ENCODE measurements around the gene SLC15A5. TPM values are rescaled to one million over a fixed set of nuclear protein-coding genes. Genes with fewer than 3 reads are reported as not detected.

The SLC15A5 gene
- total RNA-seq, 1 donor from 2014 or later = not detected

DNA sequence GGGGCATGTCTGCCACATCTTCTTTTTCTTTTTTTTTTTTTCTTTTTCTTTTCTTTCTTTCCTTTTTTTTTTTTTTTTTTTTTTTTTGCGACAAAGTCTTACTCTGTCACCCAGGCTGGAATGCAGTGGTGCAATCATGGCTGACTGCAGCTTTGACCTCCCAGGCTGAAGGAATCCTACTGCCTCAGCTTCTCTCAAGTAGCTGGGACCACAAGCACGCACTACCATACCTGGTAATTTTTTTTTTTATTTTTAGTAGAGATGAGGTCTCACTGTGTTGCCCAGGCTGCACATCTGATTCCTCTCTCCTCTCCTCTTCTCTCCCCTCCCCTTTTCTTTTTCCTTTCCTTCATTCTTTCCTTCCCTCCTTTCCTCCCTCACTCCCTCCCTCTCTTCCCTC lies 18.5 kb downstream of the SLC15A5 start:
- Mint-ChIP-seq H3K36me3 (ENCODE audit: low read depth) (no peaks in the 10 kb centered on the region), H3K27me3 (ENCODE audit: low read depth) (peaks cover 4% of the 10 kb centered on the region), H3K4me1 (ENCODE audit: low read depth) (peaks cover 2% of the 10 kb centered on the region), H3K9me3 (ENCODE audit: low read depth) (peaks cover 10% of the 10 kb centered on the region), H3K4me3 (ENCODE audit: unreplicated experiment) (no peak overlapping the region), H3K27ac (ENCODE audit: unreplicated experiment) (no peak overlapping the region)
- TF ChIP-seq CTCF (IDR thresholded peaks at IDR 0.05) = no peak
- DNase-seq (ENCODE audit: low spot score) = no peak

DNA sequence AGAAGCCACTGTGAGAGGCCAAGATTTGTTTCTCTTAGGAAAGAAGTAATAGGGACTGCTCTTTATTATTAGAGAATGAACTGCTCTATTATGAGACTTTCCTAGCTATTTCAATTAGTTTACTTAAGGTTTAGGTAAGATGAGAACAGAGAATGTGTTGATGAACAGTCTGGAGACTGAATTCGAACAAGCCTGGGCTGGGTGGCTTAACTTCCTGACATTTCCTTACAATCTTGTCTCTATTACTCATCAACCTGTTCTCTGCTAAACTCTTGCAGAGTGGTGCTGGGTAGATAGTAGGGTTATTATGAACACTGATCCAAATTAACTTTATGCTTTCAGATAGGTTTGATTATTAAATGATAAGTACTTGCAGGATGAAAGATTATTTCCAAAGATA lies 31.2 kb downstream of the SLC15A5 start:
- DNase-seq (ENCODE audit: low spot score) = no peak
- no peak for TF ChIP-seq CTCF (IDR thresholded peaks at IDR 0.05)
- Mint-ChIP-seq H3K4me1 (ENCODE audit: low read depth) (no peaks in the 10 kb centered on the region), H3K36me3 (ENCODE audit: low read depth) (no peaks in the 10 kb centered on the region), H3K9me3 (ENCODE audit: low read depth) (no peaks in the 10 kb centered on the region), H3K4me3 (ENCODE audit: unreplicated experiment) (no peak overlapping the region), H3K27me3 (ENCODE audit: low read depth) (peaks cover 5% of the 10 kb centered on the region), H3K27ac (ENCODE audit: unreplicated experiment) (no peak overlapping the region)

DNA sequence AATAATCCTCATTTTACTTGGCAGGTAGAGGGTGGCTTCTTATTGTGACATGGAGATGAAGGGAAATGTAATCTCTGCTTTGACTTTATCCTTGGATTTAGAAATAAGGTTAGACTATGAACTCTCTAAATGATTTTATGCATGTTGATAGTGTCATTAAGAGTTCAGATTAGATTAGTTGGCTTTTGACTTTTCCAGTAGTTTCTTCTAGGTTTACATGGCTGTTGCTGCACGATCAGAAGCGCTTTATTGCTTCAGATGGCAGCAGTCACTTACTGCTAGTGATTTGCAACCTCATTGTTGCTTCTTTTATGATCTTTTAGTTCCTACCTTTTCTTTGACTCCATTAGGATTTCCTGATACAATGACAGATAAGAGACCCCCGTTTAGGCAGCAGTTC lies 32.3 kb downstream of the SLC15A5 start:
- H3K27me3 Mint-ChIP-seq (ENCODE audit: low read depth) = peaks cover 3% of the 10 kb centered on the region
- DNase-seq (ENCODE audit: low spot score) = no peak
- H3K36me3 Mint-ChIP-seq (ENCODE audit: low read depth) = no peaks in the 10 kb centered on the region
- no peak overlapping the region for H3K4me3 Mint-ChIP-seq (ENCODE audit: unreplicated experiment)
- no peaks in the 10 kb centered on the region for H3K4me1 Mint-ChIP-seq (ENCODE audit: low read depth)
- no peaks in the 10 kb centered on the region for H3K9me3 Mint-ChIP-seq (ENCODE audit: low read depth)
- TF ChIP-seq CTCF (IDR thresholded peaks at IDR 0.05) = no peak
- no peak overlapping the region for H3K27ac Mint-ChIP-seq (ENCODE audit: unreplicated experiment)

- Mint-ChIP-seq H3K36me3 (ENCODE audit: low read depth) (no peaks in the 10 kb centered on the region), H3K4me1 (ENCODE audit: low read depth) (no peaks in the 10 kb centered on the region), H3K9me3 (ENCODE audit: low read depth) (no peaks in the 10 kb centered on the region), H3K4me3 (ENCODE audit: unreplicated experiment) (no peak overlapping the region), H3K27ac (ENCODE audit: unreplicated experiment) (no peak overlapping the region), H3K27me3 (ENCODE audit: low read depth) (peaks cover 3% of the 10 kb centered on the region)
- TF ChIP-seq CTCF (IDR thresholded peaks at IDR 0.05) = no peak
- DNase-seq (ENCODE audit: low spot score) = no peak
Measured at GRCh38 chr12:16243487-16244412, 33.7 kb downstream of the SLC15A5 start.

DNA sequence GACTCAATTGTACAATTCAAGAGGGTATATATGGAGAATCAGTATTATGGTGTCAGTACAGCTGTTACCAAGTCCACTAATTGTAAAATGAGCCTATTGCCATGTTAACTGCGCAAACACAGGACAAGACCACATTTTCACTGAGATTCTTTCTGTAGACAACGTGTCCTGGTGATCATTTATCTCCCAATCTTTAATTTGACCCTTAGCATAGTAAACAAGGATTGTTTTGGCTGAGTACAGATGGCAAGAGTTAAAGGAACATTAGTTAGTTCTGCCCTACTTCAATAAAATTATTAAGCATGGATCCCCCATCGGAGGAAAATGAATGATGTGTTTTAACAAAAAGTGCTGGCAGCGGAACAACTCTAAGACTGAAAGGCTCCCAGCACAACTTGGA lies 36.1 kb downstream of the SLC15A5 start:
- Mint-ChIP-seq H3K4me1 (ENCODE audit: low read depth) (no peaks in the 10 kb centered on the region), H3K36me3 (ENCODE audit: low read depth) (no peaks in the 10 kb centered on the region), H3K9me3 (ENCODE audit: low read depth) (no peaks in the 10 kb centered on the region)

More for the DNA sequence above, 36.1 kb downstream of the SLC15A5 start:
- H3K27me3 Mint-ChIP-seq (ENCODE audit: low read depth) = no peaks in the 10 kb centered on the region
- no peak for TF ChIP-seq CTCF (IDR thresholded peaks at IDR 0.05)
- no peak for DNase-seq (ENCODE audit: low spot score)
- H3K27ac Mint-ChIP-seq (ENCODE audit: unreplicated experiment) = no peak overlapping the region
- H3K4me3 Mint-ChIP-seq (ENCODE audit: unreplicated experiment) = no peak overlapping the region
